ENCODE measurements around the gene GATAD2B.

Gene GATAD2B

GRCh38 chr1:153922972-153923925, at the start of gene GATAD2B:
Gene GATAD2B (minus strand): TSS chr1:153922972. CDS start chr1:153828347, 94,625 bp downstream.
- Histone ChIP-seq H3K4me3 (ENCODE audit: low read depth in 1 of 5, low read length in 5 of 5) (peak within 1 kb of the TSS; percentile 69 to 96 (median 93)), H3K27ac (ENCODE audit: low read depth, low read length) (peak within 1 kb of the TSS; percentile 89), H3K27me3 (ENCODE audit: control insufficient read depth in 5 of 5, insufficient read depth in 4 of 5, low read length in 5 of 5) (no peaks in the 10 kb centered on the region), H3K4me1 (ENCODE audit: control insufficient read depth in 5 of 5, insufficient read depth in 5 of 5, low read length in 5 of 5) (peaks cover 6 to 43% (median 34%) of the 10 kb centered on the region in 5 donors), H3K9me3 (ENCODE audit: control insufficient read depth in 5 of 5, low read length in 5 of 5) (no peaks in the 10 kb centered on the region), H3K9ac (ENCODE audit: low read length in 5 of 5) (peak within 1 kb of the TSS; percentile 59 to 84 (median 74)), H3K36me3 (ENCODE audit: control insufficient read depth in 5 of 5, insufficient read depth in 5 of 5, low read length in 5 of 5) (peaks cover 0 to 4% (median 0%) of the 10 kb centered on the region in 5 donors)

- Histone ChIP-seq H3K9me3 (ENCODE audit: control insufficient read depth in 5 of 5, low read length in 5 of 5) (no peaks in the 10 kb centered on the region), H3K4me3 (ENCODE audit: low read depth in 1 of 5, low read length in 5 of 5) (no peak overlapping the region), H3K27ac (ENCODE audit: low read depth, low read length) (no peak overlapping the region), H3K27me3 (ENCODE audit: control insufficient read depth in 5 of 5, insufficient read depth in 4 of 5, low read length in 5 of 5) (no peaks in the 10 kb centered on the region), H3K4me1 (ENCODE audit: control insufficient read depth in 5 of 5, insufficient read depth in 5 of 5, low read length in 5 of 5) (peaks cover 0 to 31% (median 23%) of the 10 kb centered on the region in 5 donors), H3K9ac (ENCODE audit: low read length in 5 of 5) (no peak overlapping the region), H3K36me3 (ENCODE audit: control insufficient read depth in 5 of 5, insufficient read depth in 5 of 5, low read length in 5 of 5) (peaks cover 5 to 23% (median 21%) of the 10 kb centered on the region in 5 donors)
Measured at GRCh38 chr1:153970346-153970745, 47.6 kb upstream of the GATAD2B start.

GRCh38 chr1:153968972-153969371, 46.2 kb upstream of the GATAD2B start:
- Histone ChIP-seq H3K36me3 (ENCODE audit: control insufficient read depth in 5 of 5, insufficient read depth in 5 of 5, low read length in 5 of 5) (peaks cover 0 to 12% (median 11%) of the 10 kb centered on the region in 5 donors), H3K27me3 (ENCODE audit: control insufficient read depth in 5 of 5, insufficient read depth in 4 of 5, low read length in 5 of 5) (no peaks in the 10 kb centered on the region), H3K9me3 (ENCODE audit: control insufficient read depth in 5 of 5, low read length in 5 of 5) (no peaks in the 10 kb centered on the region), H3K4me3 (ENCODE audit: low read depth in 1 of 5, low read length in 5 of 5) (peak overlapping the region in 1 of 5 donors; percentile 78), H3K27ac (ENCODE audit: low read depth, low read length) (no peak overlapping the region), H3K4me1 (ENCODE audit: control insufficient read depth in 5 of 5, insufficient read depth in 5 of 5, low read length in 5 of 5) (peaks cover 0 to 35% (median 27%) of the 10 kb centered on the region in 5 donors), H3K9ac (ENCODE audit: low read length in 5 of 5) (peak overlapping the region in 1 of 5 donors; percentile 46)

DNA sequence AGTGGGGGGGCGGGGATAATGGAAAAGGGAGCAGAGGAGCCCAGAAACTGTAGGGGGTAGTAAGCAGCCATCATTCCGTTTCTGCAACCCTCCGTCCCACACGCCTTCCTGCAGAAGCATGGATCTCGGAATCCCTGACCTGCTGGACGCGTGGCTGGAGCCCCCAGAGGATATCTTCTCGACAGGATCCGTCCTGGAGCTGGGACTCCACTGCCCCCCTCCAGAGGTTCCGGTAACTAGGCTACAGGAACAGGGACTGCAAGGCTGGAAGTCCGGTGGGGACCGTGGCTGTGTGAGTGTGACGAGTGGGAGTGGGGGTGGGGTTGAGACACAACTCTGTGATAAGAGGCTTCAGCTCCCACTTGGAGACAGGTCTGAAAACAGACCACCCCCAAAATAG, 45.6 kb upstream of the GATAD2B start:
- Histone ChIP-seq H3K9me3 (ENCODE audit: control insufficient read depth in 5 of 5, low read length in 5 of 5) (no peaks in the 10 kb centered on the region), H3K4me3 (ENCODE audit: low read depth in 1 of 5, low read length in 5 of 5) (peak overlapping the region; percentile 64 to 81 (median 78)), H3K36me3 (ENCODE audit: control insufficient read depth in 5 of 5, insufficient read depth in 5 of 5, low read length in 5 of 5) (peaks cover 0 to 7% (median 5%) of the 10 kb centered on the region in 5 donors), H3K9ac (ENCODE audit: low read length in 5 of 5) (peak overlapping the region in 2 of 5 donors; percentile 46 to 77), H3K27me3 (ENCODE audit: control insufficient read depth in 5 of 5, insufficient read depth in 4 of 5, low read length in 5 of 5) (no peaks in the 10 kb centered on the region), H3K27ac (ENCODE audit: low read depth, low read length) (peak overlapping the region; percentile 92), H3K4me1 (ENCODE audit: control insufficient read depth in 5 of 5, insufficient read depth in 5 of 5, low read length in 5 of 5) (peaks cover 0 to 40% (median 30%) of the 10 kb centered on the region in 5 donors)

- peaks cover 0 to 43% (median 32%) of the 10 kb centered on the region in 5 donors for H3K4me1 ChIP-seq (ENCODE audit: control insufficient read depth in 5 of 5, insufficient read depth in 5 of 5, low read length in 5 of 5)
- peak overlapping the region; percentile 63 to 77 (median 76) for H3K9ac ChIP-seq (ENCODE audit: low read length in 5 of 5)
- H3K27ac ChIP-seq (ENCODE audit: low read depth, low read length) = peak overlapping the region; percentile 92
- H3K9me3 ChIP-seq (ENCODE audit: control insufficient read depth in 5 of 5, low read length in 5 of 5) = no peaks in the 10 kb centered on the region
- no peaks in the 10 kb centered on the region for H3K27me3 ChIP-seq (ENCODE audit: control insufficient read depth in 5 of 5, insufficient read depth in 4 of 5, low read length in 5 of 5)
- peak overlapping the region; percentile 64 to 81 (median 78) for H3K4me3 ChIP-seq (ENCODE audit: low read depth in 1 of 5, low read length in 5 of 5)
- H3K36me3 ChIP-seq (ENCODE audit: control insufficient read depth in 5 of 5, insufficient read depth in 5 of 5, low read length in 5 of 5) = peaks cover 0 to 3% (median under 1%) of the 10 kb centered on the region in 5 donors
Measured at GRCh38 chr1:153968000-153968363, 45.2 kb upstream of the GATAD2B start.

DNA sequence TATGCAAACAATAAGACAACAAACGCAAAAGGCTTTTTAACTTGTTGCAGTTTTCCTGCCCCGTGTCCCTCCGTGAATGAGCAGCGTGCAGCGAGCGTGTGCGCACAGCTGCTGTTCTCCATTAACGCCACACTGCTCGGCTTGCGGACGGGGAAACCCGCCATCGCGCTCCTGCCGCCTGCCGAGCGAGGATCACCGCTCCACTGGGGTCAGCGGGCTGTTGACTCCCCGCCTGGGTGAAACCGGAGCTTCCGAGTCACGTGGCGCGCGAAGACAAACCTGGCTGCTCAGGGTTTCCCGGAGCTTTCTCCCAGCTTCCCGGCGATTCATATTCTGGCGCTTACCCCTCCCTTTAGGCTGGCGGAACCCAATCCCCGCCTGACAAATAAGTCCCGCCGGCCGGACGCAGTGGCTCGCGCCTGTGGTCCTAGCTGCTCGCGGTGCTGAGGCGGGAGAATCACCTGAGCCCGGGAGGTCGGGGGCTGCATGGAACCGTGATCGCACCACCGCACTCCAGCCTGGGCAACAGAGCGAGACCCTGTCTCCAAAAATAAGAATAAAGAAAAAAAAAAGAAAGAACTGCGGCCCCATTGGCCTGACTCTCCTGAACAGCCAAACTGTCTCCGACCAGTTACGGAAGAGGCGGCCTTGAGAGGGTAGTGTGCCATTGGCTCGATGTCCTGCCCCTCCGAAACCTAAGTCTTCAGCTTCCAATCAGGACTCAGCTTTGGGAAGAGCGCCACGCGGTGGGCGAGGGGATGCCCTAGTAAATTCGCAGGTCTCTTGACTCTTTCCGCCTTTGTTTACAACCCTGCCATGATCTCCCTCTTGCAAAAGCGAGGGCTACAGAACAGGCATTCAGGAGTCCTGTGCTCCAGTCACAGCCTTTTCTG, 44.6 kb upstream of the GATAD2B start, which contains the start of gene CREB3L4:
TSS of gene CREB3L4 (plus strand) at position 796 of the 893 bp plus-strand sequence. CDS start 624 bp downstream, outside the sequence.
- peaks cover 4 to 49% (median 38%) of the 10 kb centered on the region in 5 donors for H3K4me1 ChIP-seq (ENCODE audit: control insufficient read depth in 5 of 5, insufficient read depth in 5 of 5, low read length in 5 of 5)
- H3K27me3 ChIP-seq (ENCODE audit: control insufficient read depth in 5 of 5, insufficient read depth in 4 of 5, low read length in 5 of 5) = no peaks in the 10 kb centered on the region
- H3K27ac ChIP-seq (ENCODE audit: low read depth, low read length) = peak within 1 kb of the TSS; percentile 92
- no peaks in the 10 kb centered on the region for H3K36me3 ChIP-seq (ENCODE audit: control insufficient read depth in 5 of 5, insufficient read depth in 5 of 5, low read length in 5 of 5)
- H3K9ac ChIP-seq (ENCODE audit: low read length in 5 of 5) = peak within 1 kb of the TSS; percentile 65 to 77 (median 76)
- peak within 1 kb of the TSS; percentile 64 to 81 (median 78) for H3K4me3 ChIP-seq (ENCODE audit: low read depth in 1 of 5, low read length in 5 of 5)
- no peaks in the 10 kb centered on the region for H3K9me3 ChIP-seq (ENCODE audit: control insufficient read depth in 5 of 5, low read length in 5 of 5)

DNA sequence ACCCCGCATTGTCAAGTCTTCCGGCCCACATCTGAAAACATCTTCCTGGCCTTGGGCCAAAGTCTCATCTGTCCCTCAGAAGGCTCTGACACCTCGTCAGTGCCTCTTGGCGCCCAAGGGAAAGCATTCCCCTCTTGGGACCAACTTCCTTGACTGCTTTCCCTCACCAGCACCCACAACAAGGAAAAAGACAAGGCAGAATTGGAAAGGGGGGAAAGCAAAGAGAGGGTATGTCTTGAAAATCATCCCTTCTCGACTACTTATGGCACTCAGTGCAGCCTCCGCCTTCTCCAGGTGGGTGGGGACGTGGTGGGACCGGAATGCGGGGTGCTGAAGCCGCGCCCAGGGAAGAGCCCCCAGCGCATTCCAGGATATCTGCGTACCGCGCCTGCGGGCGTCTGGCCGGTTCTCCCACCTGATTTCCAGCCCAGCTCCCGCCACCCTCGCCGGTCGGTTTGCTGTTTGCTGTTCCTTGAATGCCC, 41.1 kb upstream of the GATAD2B start:
- Histone ChIP-seq H3K9me3 (ENCODE audit: control insufficient read depth in 5 of 5, low read length in 5 of 5) (no peaks in the 10 kb centered on the region), H3K4me3 (ENCODE audit: low read depth in 1 of 5, low read length in 5 of 5) (peak overlapping the region; percentile 60 to 86 (median 86)), H3K27me3 (ENCODE audit: control insufficient read depth in 5 of 5, insufficient read depth in 4 of 5, low read length in 5 of 5) (no peaks in the 10 kb centered on the region), H3K27ac (ENCODE audit: low read depth, low read length) (peak overlapping the region; percentile 96), H3K9ac (ENCODE audit: low read length in 5 of 5) (peak overlapping the region; percentile 44 to 99 (median 92)), H3K36me3 (ENCODE audit: control insufficient read depth in 5 of 5, insufficient read depth in 5 of 5, low read length in 5 of 5) (peaks cover 0 to 20% (median 12%) of the 10 kb centered on the region in 5 donors), H3K4me1 (ENCODE audit: control insufficient read depth in 5 of 5, insufficient read depth in 5 of 5, low read length in 5 of 5) (peaks cover 9 to 77% (median 62%) of the 10 kb centered on the region in 5 donors)

DNA sequence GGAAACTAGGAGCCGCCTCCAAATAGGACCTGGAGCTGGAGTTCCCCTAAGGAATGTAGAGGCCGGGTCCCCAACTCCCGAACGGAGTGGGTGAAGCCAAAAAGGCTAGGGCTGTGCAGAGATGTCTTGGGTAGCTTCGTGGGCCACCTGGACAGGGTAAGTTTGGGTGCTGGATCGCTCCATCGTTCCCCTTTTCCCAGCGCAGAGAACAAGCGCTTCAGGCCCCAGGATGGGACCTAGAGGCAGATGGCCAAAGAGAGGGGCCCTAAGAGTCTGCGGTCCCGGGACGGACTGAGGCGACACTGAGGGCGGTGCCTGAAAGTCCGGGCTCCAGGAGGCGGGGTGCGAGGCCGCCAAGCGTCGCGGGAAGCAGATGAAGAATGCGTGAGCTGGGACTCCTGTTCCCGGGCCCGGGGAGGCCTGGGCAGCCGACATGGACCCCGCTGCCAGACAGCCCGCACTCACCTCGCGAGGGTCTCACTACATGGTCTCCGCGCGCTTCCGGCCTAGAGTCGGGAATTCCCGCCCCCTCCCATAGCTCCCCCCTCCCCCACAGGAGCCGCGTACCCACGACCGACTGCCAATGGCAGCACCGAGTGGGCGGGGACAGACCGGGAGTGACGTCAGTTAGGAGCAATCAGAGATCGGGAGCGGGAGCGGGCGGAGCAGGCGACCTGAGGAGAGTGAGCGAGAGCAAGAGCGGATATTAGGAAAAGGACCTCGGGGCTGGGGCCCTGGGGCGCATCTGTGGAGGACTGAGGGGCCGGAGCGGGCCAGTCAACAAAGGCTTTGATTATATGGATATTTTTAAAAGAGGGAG, 40.5 kb upstream of the GATAD2B start, which contains the start of gene SLC39A1:
TSS of gene SLC39A1 (minus strand) at position 508 of the 820 bp plus-strand sequence. CDS start 822 bp downstream, outside the sequence.
- Histone ChIP-seq H3K36me3 (ENCODE audit: control insufficient read depth in 5 of 5, insufficient read depth in 5 of 5, low read length in 5 of 5) (peaks cover 0 to 20% (median 12%) of the 10 kb centered on the region in 5 donors), H3K4me1 (ENCODE audit: control insufficient read depth in 5 of 5, insufficient read depth in 5 of 5, low read length in 5 of 5) (peaks cover 9 to 73% (median 60%) of the 10 kb centered on the region in 5 donors), H3K27me3 (ENCODE audit: control insufficient read depth in 5 of 5, insufficient read depth in 4 of 5, low read length in 5 of 5) (no peaks in the 10 kb centered on the region), H3K27ac (ENCODE audit: low read depth, low read length) (peak within 1 kb of the TSS; percentile 96), H3K4me3 (ENCODE audit: low read depth in 1 of 5, low read length in 5 of 5) (peak within 1 kb of the TSS; percentile 83 to 93 (median 86)), H3K9ac (ENCODE audit: low read length in 5 of 5) (peak within 1 kb of the TSS; percentile 87 to 99 (median 93)), H3K9me3 (ENCODE audit: control insufficient read depth in 5 of 5, low read length in 5 of 5) (no peaks in the 10 kb centered on the region)
